Prostate gland (tissue), 2 donors: ENCODE data around the gene ZEB2.

Experiments
- POLR2A ChIP-seq: fragments of 450-650 bp; IDR thresholded peaks from one replicate; pipeline ENCODE4 v1.6.1; 2016; ENCODE audit warnings: antibody characterized with exemption, mild to moderate bottlenecking
- POLR2AphosphoS5 ChIP-seq: sonication (generic); formaldehyde crosslinking; IDR thresholded peaks from one replicate; pipeline ENCODE4 v1.6.1; 2017; ENCODE audit warnings: antibody characterized with exemption
- TF ChIP-seq, protein P1 (sequence below), 4 experiments: fragments of 200-600 bp in 2 of 4; fragments of 450-650 bp in 2 of 4; sonication (generic) in 2 of 4; IDR thresholded peaks; 1 replicate in 3 of 4; 2 replicates in 1 of 4; pipeline ENCODE4 v1.5.1; 2016 to 2019; ENCODE audit warnings: antibody characterized with exemption in 4 of 4, mild to moderate bottlenecking in 2 of 4, moderate library complexity in 2 of 4

DNA sequence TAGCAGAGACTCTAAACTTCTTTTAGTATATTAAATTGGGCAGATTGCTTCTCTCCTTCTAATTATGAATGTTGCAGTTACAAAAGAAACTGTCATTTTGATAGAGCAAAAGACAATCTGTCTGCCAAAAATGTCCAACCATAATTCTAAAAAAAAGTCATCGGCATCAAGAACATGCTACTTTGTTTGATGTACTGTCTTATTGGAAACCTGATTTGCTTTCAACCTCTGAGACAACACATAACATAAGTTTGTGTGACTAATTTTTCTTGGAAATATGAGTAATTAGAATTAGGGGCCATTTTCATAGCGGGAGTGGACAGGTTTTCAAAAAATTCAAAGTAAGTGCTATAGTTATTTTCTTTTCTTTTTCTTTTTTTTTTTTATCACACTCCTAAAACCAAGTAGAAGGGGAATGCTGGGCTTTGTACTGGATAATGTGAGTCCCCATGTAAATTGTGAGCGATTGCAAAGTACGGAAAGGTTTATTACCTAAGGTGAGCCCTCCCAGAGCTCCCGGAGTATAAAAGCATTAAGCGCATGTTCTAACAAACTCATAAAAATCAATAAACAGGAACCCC lies 59.1 kb downstream of the ZEB2 start:
- TF ChIP-seq, protein P1, sequence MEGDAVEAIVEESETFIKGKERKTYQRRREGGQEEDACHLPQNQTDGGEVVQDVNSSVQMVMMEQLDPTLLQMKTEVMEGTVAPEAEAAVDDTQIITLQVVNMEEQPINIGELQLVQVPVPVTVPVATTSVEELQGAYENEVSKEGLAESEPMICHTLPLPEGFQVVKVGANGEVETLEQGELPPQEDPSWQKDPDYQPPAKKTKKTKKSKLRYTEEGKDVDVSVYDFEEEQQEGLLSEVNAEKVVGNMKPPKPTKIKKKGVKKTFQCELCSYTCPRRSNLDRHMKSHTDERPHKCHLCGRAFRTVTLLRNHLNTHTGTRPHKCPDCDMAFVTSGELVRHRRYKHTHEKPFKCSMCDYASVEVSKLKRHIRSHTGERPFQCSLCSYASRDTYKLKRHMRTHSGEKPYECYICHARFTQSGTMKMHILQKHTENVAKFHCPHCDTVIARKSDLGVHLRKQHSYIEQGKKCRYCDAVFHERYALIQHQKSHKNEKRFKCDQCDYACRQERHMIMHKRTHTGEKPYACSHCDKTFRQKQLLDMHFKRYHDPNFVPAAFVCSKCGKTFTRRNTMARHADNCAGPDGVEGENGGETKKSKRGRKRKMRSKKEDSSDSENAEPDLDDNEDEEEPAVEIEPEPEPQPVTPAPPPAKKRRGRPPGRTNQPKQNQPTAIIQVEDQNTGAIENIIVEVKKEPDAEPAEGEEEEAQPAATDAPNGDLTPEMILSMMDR (IDR thresholded peaks at IDR 0.05), result no peak
- no peak for TF ChIP-seq POLR2A
- no peak for TF ChIP-seq POLR2AphosphoS5
